Activated T-helper 2 cell treated with anti-CD3 and anti-CD28 coated beads, Interferon-gamma antibody, Interleukin-2, Interleukin-4, amounts not matched to agents 10 μg/mL and 5 μg/mL and 100 μg/mL, durations not matched to agents 14 hours and 24 hours and 36 hours (primary cell): ENCODE measurements around the gene TSPAN14. TPM values are rescaled to one million over a fixed set of nuclear protein-coding genes. Genes with fewer than 3 reads are reported as not detected.
A peak's percentile ranks its signal among the peaks of the same experiment; 100 is the strongest.

ENCODE experiments used
- DNase-seq: peaks from one replicate; pipeline ENCODE4 v3.0.0; 2021; ENCODE audit warnings: low spot score
- H3K27ac Mint-ChIP-seq: one replicate; pipeline ENCODE4 v1.8.0; 2021; ENCODE audit warnings: mixed read lengths
- H3K27me3 Mint-ChIP-seq: one replicate; pipeline ENCODE4 v1.8.0; 2021; ENCODE audit warnings: low read depth, mixed read lengths
- H3K36me3 Mint-ChIP-seq: one replicate; pipeline ENCODE4 v1.8.0; 2021; ENCODE audit warnings: low read depth, mixed read lengths
- H3K4me1 Mint-ChIP-seq: one replicate; pipeline ENCODE4 v1.8.0; 2021; ENCODE audit warnings: low read depth, mixed read lengths
- H3K4me3 Mint-ChIP-seq: one replicate; pipeline ENCODE4 v1.8.0; 2021; ENCODE audit warnings: low read depth, mild to moderate bottlenecking, moderate library complexity, mixed read lengths
- H3K9me3 Mint-ChIP-seq: one replicate; pipeline ENCODE4 v1.8.0; 2021; ENCODE audit warnings: mixed read lengths
- intact Hi-C: fragments of 100-400 bp; cut with micrococcal nuclease; formaldehyde crosslinking; loops from one replicate; pipeline ENCODE4 v1.15.1; 2023
- total RNA-seq: library from RNA; stranded (reverse); gene quantifications from 2 replicates; pipeline ENCODE4 v1.2.3, GENCODE V29; 2022

Gene TSPAN14
- total RNA-seq, 1 donor from 2014 or later: 45.4 TPM

GRCh38 chr10:80484676-80485075 lies 30.6 kb downstream of the TSPAN14 start:
- H3K4me3 Mint-ChIP-seq: peak overlapping the region; percentile 45
- H3K27ac Mint-ChIP-seq: peak overlapping the region; percentile 93
- intact Hi-C loops: loop anchor here (1.0 to 2.0 kb wide), 2 partner anchors 12 to 14 kb away; no protein-coding TSS in a partner anchor
- no peak for DNase-seq
- no peaks in the 10 kb centered on the region for H3K27me3 Mint-ChIP-seq
- peaks cover 41% of the 10 kb centered on the region for H3K36me3 Mint-ChIP-seq
- no peaks in the 10 kb centered on the region for H3K9me3 Mint-ChIP-seq
- peaks cover 69% of the 10 kb centered on the region for H3K4me1 Mint-ChIP-seq

- Mint-ChIP-seq H3K36me3 (peaks cover 43% of the 10 kb centered on the region), H3K4me3 (peak overlapping the region; percentile 54), H3K9me3 (no peaks in the 10 kb centered on the region), H3K27ac (peak overlapping the region; percentile 93), H3K4me1 (peaks cover 76% of the 10 kb centered on the region), H3K27me3 (no peaks in the 10 kb centered on the region)
- no peak for DNase-seq
- intact Hi-C loops: loop anchor here (1.0 to 2.0 kb wide), 2 partner anchors 13 kb away; no protein-coding TSS in a partner anchor
Observed at GRCh38 chr10:80485076-80485945, 31.2 kb downstream of the TSPAN14 start.

DNA sequence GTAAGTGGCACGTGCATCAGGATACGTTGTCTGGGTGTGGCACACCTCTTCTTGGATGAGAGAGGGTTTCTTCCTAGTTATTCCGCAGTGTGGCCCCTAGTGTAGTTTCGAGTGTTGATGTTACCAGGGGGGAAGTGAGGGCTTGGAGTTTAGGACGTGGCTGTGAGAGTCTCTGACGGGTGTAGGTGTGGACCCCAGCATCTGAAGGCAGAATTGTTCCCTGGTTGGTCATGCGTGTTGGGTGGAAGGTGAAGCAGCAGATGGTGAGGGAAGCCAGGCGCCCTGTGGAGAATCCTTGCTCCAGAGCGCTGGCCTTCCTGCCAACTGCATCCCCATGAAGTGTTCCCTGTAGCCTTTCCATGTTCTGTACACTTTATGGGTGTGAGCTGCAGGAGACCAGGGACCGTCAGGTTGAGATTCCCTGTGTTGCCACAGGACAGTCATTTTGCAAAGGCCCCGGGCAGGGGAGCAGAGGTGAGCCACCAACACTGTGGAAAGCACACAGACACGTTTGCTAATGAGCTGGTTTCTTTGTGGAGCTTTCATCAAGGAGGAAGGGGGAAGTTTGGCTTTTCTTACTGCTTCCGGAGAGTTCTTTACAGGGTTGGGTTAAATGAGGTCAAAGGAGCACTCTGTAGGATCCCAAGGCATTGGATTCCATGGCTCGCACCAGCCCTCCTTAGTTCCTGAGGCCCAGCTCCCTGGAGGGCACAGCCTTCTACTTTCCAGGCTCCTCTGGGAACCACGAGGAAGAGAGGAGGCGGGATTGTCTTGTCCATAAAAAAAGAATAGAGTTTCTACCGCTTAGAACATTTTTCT lies 32.0 kb downstream of the TSPAN14 start:
- intact Hi-C loops: loop anchor here (1.0 to 2.0 kb wide), 2 partner anchors 13 to 14 kb away; no protein-coding TSS in a partner anchor
- DNase-seq: no peak
- peak overlapping the region; percentile 54 for H3K4me3 Mint-ChIP-seq
- peaks cover 81% of the 10 kb centered on the region for H3K4me1 Mint-ChIP-seq
- peak overlapping the region; percentile 93 for H3K27ac Mint-ChIP-seq
- H3K27me3 Mint-ChIP-seq: no peaks in the 10 kb centered on the region
- peaks cover 45% of the 10 kb centered on the region for H3K36me3 Mint-ChIP-seq
- H3K9me3 Mint-ChIP-seq: no peaks in the 10 kb centered on the region

DNA sequence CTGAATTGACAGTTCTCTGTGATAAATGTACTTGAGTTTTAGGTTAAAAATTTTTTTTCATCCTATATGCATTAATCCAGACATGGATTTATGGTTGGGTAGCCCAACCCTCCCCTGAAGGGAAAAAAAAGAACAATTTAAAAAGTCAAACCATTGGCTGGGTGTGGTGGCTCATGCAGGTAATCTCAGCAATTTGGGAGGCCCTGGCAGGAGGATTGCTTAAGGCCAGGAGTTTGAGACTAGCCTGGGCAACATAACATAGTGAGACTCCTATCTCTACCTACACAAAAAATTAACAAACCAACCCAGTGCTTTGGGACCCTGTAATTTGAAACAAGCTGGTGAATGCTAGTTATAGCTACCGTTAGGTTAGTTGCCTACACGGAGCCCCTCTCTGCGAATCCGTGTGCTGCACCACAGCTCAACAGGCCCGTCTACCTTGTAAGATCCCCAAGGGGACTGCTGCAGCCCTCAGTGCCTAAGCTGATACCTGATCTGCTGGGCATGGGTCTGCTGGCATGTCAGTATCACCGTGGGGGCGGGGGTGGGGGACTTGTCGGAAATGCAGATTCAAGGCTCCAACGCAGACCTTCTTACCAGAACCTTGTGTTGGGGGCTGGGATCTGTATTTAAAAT lies 32.8 kb downstream of the TSPAN14 start:
- intact Hi-C loops: no loop called here
- Mint-ChIP-seq H3K27me3 (no peaks in the 10 kb centered on the region), H3K27ac (peak overlapping the region; percentile 93), H3K36me3 (peaks cover 46% of the 10 kb centered on the region), H3K4me1 (peaks cover 85% of the 10 kb centered on the region), H3K4me3 (no peak overlapping the region), H3K9me3 (no peaks in the 10 kb centered on the region)
- no peak for DNase-seq

GRCh38 chr10:80487421-80487785 lies 33.3 kb downstream of the TSPAN14 start:
- H3K9me3 Mint-ChIP-seq: no peaks in the 10 kb centered on the region
- DNase-seq: no peak
- no peaks in the 10 kb centered on the region for H3K27me3 Mint-ChIP-seq
- H3K27ac Mint-ChIP-seq: peak overlapping the region; percentile 83
- intact Hi-C loops: no loop called here
- H3K4me3 Mint-ChIP-seq: peak overlapping the region; percentile 51
- peaks cover 47% of the 10 kb centered on the region for H3K36me3 Mint-ChIP-seq
- H3K4me1 Mint-ChIP-seq: peaks cover 88% of the 10 kb centered on the region

DNA sequence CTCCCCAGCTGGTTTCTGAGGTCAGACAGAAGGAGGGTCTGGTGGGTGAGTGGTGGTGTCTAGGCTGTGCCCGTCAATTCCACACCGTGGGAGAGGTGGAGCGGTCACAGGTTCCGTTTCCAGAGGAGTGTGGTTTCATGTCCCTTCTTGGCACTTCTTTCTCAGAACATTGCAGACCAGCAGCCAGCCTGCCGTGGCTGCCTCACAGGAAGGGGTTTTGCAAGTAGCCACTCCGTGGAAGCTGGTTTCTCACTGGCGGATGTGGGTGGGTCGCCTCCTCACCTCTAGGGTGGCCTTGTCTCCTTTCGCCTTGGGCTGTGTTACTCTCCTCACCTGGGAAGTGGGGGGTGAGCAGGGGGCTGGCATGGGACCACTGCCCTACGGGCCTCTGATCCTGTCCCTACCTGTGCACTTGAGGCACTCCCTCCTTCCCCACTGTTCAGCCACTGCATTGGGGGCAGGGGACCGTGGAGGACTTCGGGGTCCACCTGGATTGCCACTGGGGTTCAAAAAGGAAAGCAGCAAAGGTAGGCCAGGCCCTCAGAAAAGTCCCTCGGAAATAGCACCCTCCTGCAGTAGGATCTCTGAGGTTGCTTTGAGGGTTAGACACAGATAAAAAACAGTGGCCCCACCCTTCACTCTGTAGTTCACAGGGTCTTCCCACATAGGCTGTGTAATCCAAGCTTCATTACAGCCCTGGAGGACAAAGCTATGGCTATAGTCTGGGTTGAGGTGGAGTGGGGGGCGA lies 33.9 kb downstream of the TSPAN14 start:
- Mint-ChIP-seq H3K4me3 (peak overlapping the region; percentile 51), H3K27me3 (no peaks in the 10 kb centered on the region), H3K9me3 (no peaks in the 10 kb centered on the region), H3K27ac (peak overlapping the region; percentile 83), H3K4me1 (peaks cover 91% of the 10 kb centered on the region), H3K36me3 (peaks cover 50% of the 10 kb centered on the region)
- peak; percentile 61 for DNase-seq
- intact Hi-C loops: no loop called here

DNA sequence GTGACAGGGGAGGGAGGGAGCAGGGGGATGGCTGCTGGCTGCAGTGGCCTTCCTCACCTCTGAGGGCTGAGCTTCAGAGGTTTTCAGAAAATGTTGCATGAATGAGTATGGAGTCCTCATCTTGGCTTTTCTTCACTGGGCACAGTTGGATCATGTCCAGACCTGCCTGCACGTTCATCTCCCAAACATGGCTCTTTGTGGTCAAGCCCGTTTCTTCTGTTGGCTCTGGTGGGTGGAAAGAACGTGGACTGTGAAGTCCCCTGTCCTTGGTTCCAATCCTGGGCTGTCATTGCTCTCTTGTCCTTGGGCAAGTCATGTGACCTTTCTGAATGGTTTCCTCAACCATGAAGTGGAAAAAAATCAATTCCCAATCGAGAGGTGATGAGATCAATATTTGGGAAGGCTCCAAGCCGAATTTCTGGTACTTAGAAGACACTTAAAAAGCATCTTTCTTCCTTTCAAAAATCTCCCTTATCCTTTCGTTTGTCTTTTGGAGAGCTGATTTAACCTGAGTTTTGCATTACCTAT lies 34.5 kb downstream of the TSPAN14 start:
- no peak overlapping the region for H3K4me3 Mint-ChIP-seq

DNA sequence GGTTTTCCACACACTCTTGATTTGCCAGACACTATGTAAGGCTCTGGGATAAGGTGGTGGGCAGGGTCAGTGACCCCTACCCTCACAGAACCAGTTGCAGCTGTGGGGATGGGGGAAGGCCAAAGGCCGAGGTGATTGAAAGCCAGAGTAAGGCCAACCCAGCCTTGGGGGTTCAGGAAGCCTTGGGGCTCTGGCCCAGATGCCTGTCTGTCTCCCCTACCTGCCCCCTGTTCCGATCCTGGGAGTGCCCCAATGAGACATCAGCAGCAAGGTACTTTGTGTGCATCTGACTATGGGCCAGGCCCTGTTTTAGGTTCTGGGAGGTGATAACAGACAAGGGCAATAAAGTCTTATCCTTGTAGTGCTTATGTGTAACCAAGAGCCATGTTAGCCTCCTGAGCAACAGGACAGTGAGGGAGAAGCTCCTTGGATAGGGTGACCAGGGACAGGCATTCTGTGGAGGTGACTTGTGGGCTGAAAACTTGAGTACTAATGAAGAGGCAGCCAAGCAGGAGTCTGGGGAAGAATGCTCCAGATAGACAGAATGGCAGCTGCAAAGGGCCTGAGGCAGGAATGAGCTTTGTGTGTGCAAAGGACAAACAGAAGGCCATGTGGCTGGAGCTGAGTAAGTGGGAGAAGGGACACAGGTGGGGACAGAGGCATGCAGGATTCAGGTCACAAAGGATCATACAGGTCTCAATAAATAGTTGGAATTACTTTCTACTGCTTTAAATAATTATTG lies 35.4 kb downstream of the TSPAN14 start:
- H3K36me3 Mint-ChIP-seq: peaks cover 58% of the 10 kb centered on the region
- H3K4me1 Mint-ChIP-seq: peaks cover 93% of the 10 kb centered on the region
- intact Hi-C loops: no loop called here
- H3K9me3 Mint-ChIP-seq: no peaks in the 10 kb centered on the region
- DNase-seq: no peak
- no peak overlapping the region for H3K4me3 Mint-ChIP-seq
- H3K27ac Mint-ChIP-seq: peak overlapping the region; percentile 37
- no peaks in the 10 kb centered on the region for H3K27me3 Mint-ChIP-seq

More for the DNA sequence above, 34.5 kb downstream of the TSPAN14 start:
- peak overlapping the region; percentile 83 for H3K27ac Mint-ChIP-seq
- peaks cover 91% of the 10 kb centered on the region for H3K4me1 Mint-ChIP-seq
- peaks cover 51% of the 10 kb centered on the region for H3K36me3 Mint-ChIP-seq
- no peak for DNase-seq
- no peaks in the 10 kb centered on the region for H3K9me3 Mint-ChIP-seq
- H3K27me3 Mint-ChIP-seq: no peaks in the 10 kb centered on the region
- intact Hi-C loops: no loop called here

DNA sequence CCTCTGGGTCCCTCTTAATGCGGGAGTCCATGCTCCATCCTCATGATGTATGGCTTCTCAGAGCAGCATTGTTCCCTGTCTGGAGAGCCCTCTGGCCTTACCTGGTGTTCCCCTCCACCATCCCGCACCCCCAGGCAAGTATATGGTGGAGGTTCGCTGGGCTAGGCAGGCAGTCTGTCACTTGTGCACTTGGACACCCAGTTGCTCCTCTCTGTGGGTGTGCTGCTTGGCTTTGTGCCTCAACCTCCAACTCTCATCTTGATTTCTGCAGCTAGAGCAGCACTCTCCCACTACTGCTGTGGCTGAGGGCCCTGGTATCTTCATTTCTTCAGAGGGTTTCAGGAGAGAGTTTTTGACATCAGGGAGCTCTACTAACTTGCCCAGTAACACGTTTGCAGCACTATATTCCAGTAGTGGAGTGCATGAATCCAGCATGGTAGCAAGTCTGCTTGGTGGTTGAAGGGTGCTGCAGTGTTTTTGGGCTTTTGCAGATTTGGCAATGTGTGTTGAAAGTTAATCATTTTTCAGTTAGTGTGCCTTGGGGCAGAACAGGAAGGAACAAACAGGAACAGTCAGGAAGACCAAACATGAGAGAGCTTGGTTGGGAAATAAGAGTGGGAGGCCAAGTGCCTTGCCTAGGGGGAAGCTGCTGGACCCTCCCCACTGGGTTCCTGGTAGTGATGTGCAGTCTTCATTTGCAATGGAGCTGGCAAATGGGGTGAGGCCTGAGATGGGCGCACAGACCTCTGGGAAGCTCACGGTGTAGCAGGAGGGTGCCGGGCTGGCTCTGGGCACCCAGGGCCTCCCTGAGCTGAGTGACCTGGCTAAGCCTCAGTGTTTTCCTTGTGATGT lies 37.4 kb downstream of the TSPAN14 start:
- DNase-seq: no peak
- H3K4me3 Mint-ChIP-seq: no peak overlapping the region
- peaks cover 72% of the 10 kb centered on the region for H3K36me3 Mint-ChIP-seq
- H3K9me3 Mint-ChIP-seq: peaks cover 4% of the 10 kb centered on the region
- H3K4me1 Mint-ChIP-seq: peaks cover 85% of the 10 kb centered on the region
- no peaks in the 10 kb centered on the region for H3K27me3 Mint-ChIP-seq
- intact Hi-C loops: no loop called here
- H3K27ac Mint-ChIP-seq: peak overlapping the region; percentile 53

GRCh38 chr10:80492848-80493521 lies 38.9 kb downstream of the TSPAN14 start:
- peaks cover 10% of the 10 kb centered on the region for H3K9me3 Mint-ChIP-seq
- H3K36me3 Mint-ChIP-seq: peaks cover 85% of the 10 kb centered on the region
- H3K27me3 Mint-ChIP-seq: no peaks in the 10 kb centered on the region
- no peak for DNase-seq
- H3K27ac Mint-ChIP-seq: peak overlapping the region; percentile 85
- H3K4me1 Mint-ChIP-seq: peaks cover 85% of the 10 kb centered on the region
- peak overlapping the region; percentile 23 for H3K4me3 Mint-ChIP-seq
- intact Hi-C loops: no loop called here
